ENCODE data around the gene ACADM.
"Not testable (repeated sequence)": the region's sequence is repeated elsewhere in the genome, so short reads cannot be mapped to it uniquely, and the experiment has no call there.

The ACADM gene

DNA sequence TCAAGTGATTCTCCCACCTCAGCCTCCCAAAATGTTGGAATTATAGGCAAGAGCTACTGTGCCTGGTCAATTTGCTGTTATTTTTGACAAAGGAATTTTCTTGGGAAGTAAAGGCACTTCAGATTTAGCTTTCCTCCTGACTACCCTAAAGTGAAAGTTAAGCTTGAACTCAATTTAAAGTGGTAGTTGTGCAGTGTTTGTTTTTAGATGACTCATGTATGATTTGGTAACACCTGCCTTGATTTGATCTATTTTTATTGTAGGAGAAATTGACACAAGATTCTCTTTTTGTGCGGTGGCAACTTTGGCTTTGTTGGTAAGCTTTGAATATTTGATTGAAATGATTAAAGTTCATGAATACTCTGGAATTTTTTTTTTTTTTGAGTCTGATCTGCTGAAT lies 66.5 kb downstream of the ACADM start:
- DNase-seq (ENCODE audit: extremely low read depth in 1 of 2, low read depth in 1 of 2) = no peak

DNA sequence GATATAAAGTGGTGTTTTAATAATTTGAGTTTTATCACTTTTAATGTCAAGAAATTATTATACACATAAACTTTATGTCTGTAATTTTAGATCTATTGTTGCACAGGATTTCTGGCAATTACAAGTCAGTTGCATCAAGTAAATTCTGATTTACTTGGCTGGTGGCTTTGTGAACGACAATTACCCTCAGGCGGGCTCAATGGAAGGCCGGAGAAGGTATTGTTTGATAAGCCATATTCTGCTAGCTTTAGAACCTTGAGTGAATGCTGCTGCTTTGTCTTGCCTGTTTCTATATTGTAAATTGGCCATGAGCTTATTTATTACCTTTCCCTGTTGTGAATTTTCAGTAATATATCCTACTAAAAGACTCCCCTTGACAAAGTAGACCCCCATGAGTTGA lies 67.6 kb downstream of the ACADM start:
- DNase-seq (ENCODE audit: extremely low read depth in 1 of 2, low read depth in 1 of 2) = no peak

- no peak for DNase-seq (ENCODE audit: extremely low read depth in 1 of 2, low read depth in 1 of 2)
These were observed 69.9 kb downstream of the ACADM start for GRCh38 chr1:75794382-75794781.

DNA sequence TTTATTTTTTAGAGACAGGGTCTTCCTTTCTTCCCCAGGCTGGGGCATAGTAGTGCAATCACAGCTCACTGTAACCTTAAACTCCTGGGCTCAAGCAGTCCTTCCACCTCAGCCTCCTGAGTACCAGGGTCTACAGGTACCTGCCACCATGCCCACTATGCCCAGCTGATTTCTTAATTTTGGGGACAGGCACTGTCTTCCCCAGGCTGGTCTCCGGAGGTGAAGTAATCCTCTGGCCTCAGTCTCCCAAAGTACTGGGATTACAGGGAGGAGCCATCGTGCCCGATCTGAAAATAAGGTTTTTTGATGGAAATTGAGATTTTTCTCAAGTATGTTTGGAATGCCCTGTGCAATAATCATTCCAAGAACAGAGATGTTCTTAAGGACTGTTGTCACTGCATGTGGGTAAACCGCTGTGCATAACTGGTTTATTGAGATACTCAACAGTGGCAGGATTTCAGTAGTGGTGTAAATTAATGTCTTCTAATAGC lies 71.2 kb downstream of the ACADM start:
- no peak for DNase-seq (ENCODE audit: extremely low read depth in 1 of 2, low read depth in 1 of 2)

GRCh38 chr1:75796376-75797272 lies 72.1 kb downstream of the ACADM start, which contains the start of gene MSH4:
Gene MSH4, plus strand, starts transcription at chr1:75796882. Its CDS starts 104 bp downstream, at chr1:75796986.
- no peak for DNase-seq (ENCODE audit: extremely low read depth in 1 of 2, low read depth in 1 of 2)

DNA sequence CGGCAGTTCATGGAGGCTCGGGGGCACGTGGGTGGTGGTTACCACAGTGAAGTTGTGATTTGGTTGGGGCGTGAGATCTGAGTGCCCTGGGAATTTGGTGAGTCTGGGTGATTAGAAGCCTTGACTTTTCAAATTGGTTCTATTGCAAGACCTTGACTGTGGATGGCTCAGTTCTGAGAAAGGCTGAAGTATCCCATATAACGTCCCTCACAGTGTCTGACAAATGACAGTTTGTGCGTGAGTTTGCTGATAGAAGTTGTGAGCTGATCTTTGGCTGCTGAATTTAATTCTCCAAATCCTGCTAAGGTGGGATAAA lies 72.7 kb downstream of the ACADM start:
- DNase-seq (ENCODE audit: extremely low read depth in 1 of 2, low read depth in 1 of 2) = no peak

DNA sequence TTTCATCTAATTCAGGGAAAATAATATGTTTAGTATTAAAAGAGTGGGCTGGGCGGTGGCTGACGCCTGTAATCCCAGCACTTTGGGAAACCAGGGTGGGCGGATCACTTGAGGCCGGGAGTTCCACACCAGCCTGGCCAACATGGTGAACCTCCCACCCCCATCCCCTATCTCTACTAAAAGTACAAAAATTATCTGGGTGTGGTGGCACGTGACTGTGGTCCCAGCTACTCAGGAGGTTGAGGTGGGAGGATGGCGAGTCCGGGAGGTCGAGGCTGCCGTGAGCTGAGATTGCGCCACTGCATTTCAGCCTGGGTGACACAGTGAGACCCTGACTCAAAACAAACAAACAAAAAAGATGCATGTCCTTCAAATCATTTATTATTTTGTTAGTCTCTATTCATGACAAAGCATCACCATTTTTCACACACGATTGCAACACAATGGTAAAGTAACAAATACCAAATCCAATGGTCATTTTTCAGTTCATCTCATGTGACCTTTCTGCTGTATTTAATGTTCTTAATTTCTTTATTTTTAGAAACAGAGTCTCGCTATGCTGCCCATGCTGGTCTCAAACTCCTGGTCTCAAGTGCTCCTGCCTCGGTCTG lies 73.2 kb downstream of the ACADM start:
- no peak for DNase-seq (ENCODE audit: extremely low read depth in 1 of 2, low read depth in 1 of 2)

DNA sequence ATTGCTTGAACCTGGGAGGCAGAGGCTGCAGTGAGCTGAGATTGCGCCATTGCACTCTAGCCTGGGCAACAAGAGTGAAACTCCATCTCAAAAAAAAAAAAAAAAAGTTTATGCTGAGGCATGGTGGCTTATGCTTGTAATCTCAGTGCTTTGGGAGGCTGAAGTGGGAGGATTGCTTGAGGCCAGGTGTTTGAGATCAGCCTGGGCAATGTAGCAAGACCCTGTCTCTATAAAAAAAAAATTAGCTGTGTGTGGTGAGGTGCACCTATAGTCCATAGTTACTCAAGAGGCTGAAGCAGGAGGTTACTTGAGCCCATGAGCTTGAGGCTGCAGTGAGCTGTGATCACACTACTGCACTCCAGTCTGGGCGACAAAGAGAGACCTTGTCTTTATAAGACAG lies 77.0 kb downstream of the ACADM start:
- DNase-seq (ENCODE audit: extremely low read depth in 1 of 2, low read depth in 1 of 2) = not testable (repeated sequence)

DNA sequence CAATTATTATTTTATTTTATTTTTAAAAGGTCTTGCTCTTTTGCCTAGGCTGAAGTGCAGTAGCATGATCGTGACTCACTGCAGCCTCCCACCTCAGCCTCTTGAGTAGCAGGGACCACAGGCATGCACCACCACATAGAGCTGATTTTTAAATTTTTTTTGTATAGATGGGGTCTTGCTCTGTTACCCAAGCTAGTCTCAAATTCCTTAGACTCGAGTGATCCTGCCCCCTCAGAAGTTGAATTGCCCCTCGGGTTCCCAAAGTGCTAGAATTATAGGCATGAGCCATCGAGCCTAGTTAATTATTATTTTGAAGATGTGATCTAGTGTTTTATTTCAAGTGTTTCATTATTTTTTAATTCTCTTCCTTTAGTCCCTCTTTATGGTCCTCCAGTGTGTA lies 84.4 kb downstream of the ACADM start:
- DNase-seq (ENCODE audit: extremely low read depth in 1 of 2, low read depth in 1 of 2) = no peak

DNA sequence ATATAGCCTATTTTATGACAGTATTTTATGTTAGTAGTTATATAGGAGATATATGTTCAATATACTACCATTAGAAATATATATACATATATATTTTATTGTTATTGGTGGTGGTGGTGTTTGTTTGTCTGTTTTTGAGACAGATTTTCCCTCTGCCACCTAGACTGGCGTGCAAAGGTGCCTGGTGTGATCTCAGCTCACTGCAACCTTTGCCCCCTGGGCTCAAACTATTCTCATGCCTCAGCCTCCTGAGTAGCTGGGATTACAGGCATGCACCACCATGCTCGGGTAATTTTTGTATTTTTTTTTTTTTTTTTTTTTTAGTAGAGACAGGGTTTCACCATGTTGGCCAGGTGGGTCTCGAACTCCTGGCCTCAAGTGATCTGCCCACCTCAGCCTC lies 85.6 kb downstream of the ACADM start:
- not testable (repeated sequence) for DNase-seq (ENCODE audit: extremely low read depth in 1 of 2, low read depth in 1 of 2)

- no peak for DNase-seq (ENCODE audit: extremely low read depth in 1 of 2, low read depth in 1 of 2)
These were observed 86.9 kb downstream of the ACADM start for GRCh38 chr1:75811211-75811981.

DNA sequence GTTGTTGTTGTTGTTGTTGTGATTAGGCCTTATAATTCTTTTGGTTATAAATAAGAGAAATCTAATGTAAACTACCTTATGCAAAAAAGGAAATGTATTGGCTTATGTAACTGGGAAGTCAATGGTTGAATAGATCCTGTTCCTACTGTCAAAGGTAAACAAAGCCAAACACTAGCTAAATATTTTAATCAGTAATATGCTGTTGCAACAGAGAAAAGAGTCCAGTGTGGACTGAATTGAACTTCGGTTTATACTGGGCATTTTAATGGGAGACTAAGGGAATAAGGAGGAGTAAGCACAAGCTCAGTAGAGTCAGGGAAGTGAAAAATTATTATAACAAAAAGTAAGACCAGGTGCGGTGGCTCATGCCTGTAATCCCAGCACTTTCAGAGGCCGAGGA lies 87.6 kb downstream of the ACADM start:
- no peak for DNase-seq (ENCODE audit: extremely low read depth in 1 of 2, low read depth in 1 of 2)
